HG03432 (cell line): Measurements from ENCODE around the gene TMEM45A.

Experiments used
- ATAC-seq: cut with Tn5 transposase; IDR thresholded peaks from one replicate; pipeline ENCODE4 v1.9.1; 2021; ENCODE audit warnings: mild to moderate bottlenecking, moderate library complexity; ENCODE audit not compliant: unreplicated experiment

Gene TMEM45A

GRCh38 chr3:100609305-100609704, 116.9 kb downstream of the TMEM45A start, which contains the start of gene ADGRG7:
Gene ADGRG7, plus strand, starts transcription at chr3:100609601. Its CDS starts 256 bp downstream, at chr3:100609857.
- ATAC-seq = no peak

- ATAC-seq = no peak
These were observed 117.5 kb downstream of the TMEM45A start for GRCh38 chr3:100609963-100610362.

- ATAC-seq = no peak
These were observed 118.8 kb downstream of the TMEM45A start for GRCh38 chr3:100611221-100611620.

- ATAC-seq = peak; percentile 76
These were observed 121.4 kb downstream of the TMEM45A start for GRCh38 chr3:100613721-100614390.

GRCh38 chr3:100614941-100615340, 122.5 kb downstream of the TMEM45A start:
- peak; percentile 47 for ATAC-seq

- ATAC-seq = no peak
These were observed 123.3 kb downstream of the TMEM45A start for GRCh38 chr3:100615684-100616083.

GRCh38 chr3:100621251-100621650, 128.8 kb downstream of the TMEM45A start:
- ATAC-seq = no peak
